HG03520 (cell line): Measurements from ENCODE around the gene CMSS1.

Experiments used
- ATAC-seq: cut with Tn5 transposase; IDR thresholded peaks from one replicate; pipeline ENCODE4 v1.9.1; 2021; ENCODE audit warnings: mild to moderate bottlenecking, moderate library complexity; ENCODE audit not compliant: unreplicated experiment

Gene CMSS1

GRCh38 chr3:100158918-100159330, 341.3 kb downstream of the CMSS1 start:
- ATAC-seq, result no peak

- no peak for ATAC-seq
Observed at GRCh38 chr3:100159331-100160153, 341.9 kb downstream of the CMSS1 start.

- no peak for ATAC-seq
Observed at GRCh38 chr3:100160521-100160920, 342.9 kb downstream of the CMSS1 start.

GRCh38 chr3:100163787-100164186, 346.1 kb downstream of the CMSS1 start:
- no peak for ATAC-seq

GRCh38 chr3:100164743-100165142, 347.1 kb downstream of the CMSS1 start:
- no peak for ATAC-seq

GRCh38 chr3:100165926-100166550, 348.4 kb downstream of the CMSS1 start:
- no peak for ATAC-seq

- ATAC-seq, result no peak
Observed at GRCh38 chr3:100169201-100169920, 351.7 kb downstream of the CMSS1 start.

GRCh38 chr3:100170486-100170885, 352.8 kb downstream of the CMSS1 start:
- ATAC-seq, result no peak

GRCh38 chr3:100171211-100171914, 353.7 kb downstream of the CMSS1 start:
- ATAC-seq, result no peak

GRCh38 chr3:100173961-100174360, 356.3 kb downstream of the CMSS1 start:
- ATAC-seq, result no peak

- ATAC-seq, result no peak
Observed at GRCh38 chr3:100175637-100176280, 358.1 kb downstream of the CMSS1 start.

GRCh38 chr3:100179692-100180349, 362.2 kb downstream of the CMSS1 start:
- no peak for ATAC-seq

- ATAC-seq, result no peak
Observed at GRCh38 chr3:100183608-100184125, 366.0 kb downstream of the CMSS1 start.

GRCh38 chr3:100184948-100185570, 367.4 kb downstream of the CMSS1 start:
- no peak for ATAC-seq

- no peak for ATAC-seq
Observed at GRCh38 chr3:100185847-100186246, 368.2 kb downstream of the CMSS1 start.

GRCh38 chr3:100189444-100189964, 371.8 kb downstream of the CMSS1 start:
- no peak for ATAC-seq

- no peak for ATAC-seq
Observed at GRCh38 chr3:100195375-100195774, 377.7 kb downstream of the CMSS1 start.

GRCh38 chr3:100197876-100198275, 380.2 kb downstream of the CMSS1 start:
- ATAC-seq, result no peak

- no peak for ATAC-seq
Observed at GRCh38 chr3:100198579-100199269, 381.1 kb downstream of the CMSS1 start.
